HEK293 (cell line): Measurements from ENCODE around the gene FUOM.

Experiments used
- CTCF ChIP-seq: fragments of 450-650 bp; formaldehyde crosslinking; IDR thresholded peaks from 2 replicates; pipeline ENCODE4 v1.5.1; 2016; ENCODE audit warnings: missing biosample characterization, missing genetic modification characterization
- ZNF426 ChIP-seq: fragments of 450-650 bp; formaldehyde crosslinking; IDR thresholded peaks from 2 replicates; pipeline ENCODE4 v1.5.1; 2017; ENCODE audit warnings: missing biosample characterization, missing genetic modification characterization, mild to moderate bottlenecking, inconsistent platforms, moderate library complexity
- ZNF501 ChIP-seq: fragments of 450-650 bp; formaldehyde crosslinking; IDR thresholded peaks from 2 replicates; pipeline ENCODE4 v1.5.1; 2016; ENCODE audit warnings: missing biosample characterization, missing genetic modification characterization
- ZNF561 ChIP-seq: fragments of 450-650 bp; IDR thresholded peaks from 2 replicates; pipeline ENCODE4 v1.5.1; 2018; ENCODE audit warnings: missing biosample characterization, missing genetic modification characterization, borderline replicate concordance
- ZNF747 ChIP-seq: fragments of 450-650 bp; formaldehyde crosslinking; IDR thresholded peaks from 2 replicates; pipeline ENCODE4 v1.5.1; 2016; ENCODE audit warnings: missing biosample characterization, missing genetic modification characterization
- ZNF777 ChIP-seq: fragments of 450-650 bp; formaldehyde crosslinking; IDR thresholded peaks from 2 replicates; pipeline ENCODE4 v1.5.1; 2017; ENCODE audit warnings: missing biosample characterization, missing genetic modification characterization, borderline replicate concordance
- TF ChIP-seq, protein P1 (sequence below): fragments of 450-650 bp; formaldehyde crosslinking; IDR thresholded peaks from 2 replicates; pipeline ENCODE4 v1.5.1; 2016; ENCODE audit warnings: missing biosample characterization, missing genetic modification characterization, low read depth
- TF ChIP-seq, protein P2 (sequence below): fragments of 450-650 bp; formaldehyde crosslinking; IDR thresholded peaks from 2 replicates; pipeline ENCODE4 v1.5.1; 2016; ENCODE audit warnings: missing biosample characterization, missing genetic modification characterization
- TF ChIP-seq, protein P3 (sequence below): fragments of 450-650 bp; formaldehyde crosslinking; IDR thresholded peaks from 2 replicates; pipeline ENCODE4 v1.5.1; 2016; ENCODE audit warnings: missing biosample characterization, missing genetic modification characterization

- no peak for TF ChIP-seq ZNF501 (tag by site-specific recombination)
- TF ChIP-seq, protein P1, sequence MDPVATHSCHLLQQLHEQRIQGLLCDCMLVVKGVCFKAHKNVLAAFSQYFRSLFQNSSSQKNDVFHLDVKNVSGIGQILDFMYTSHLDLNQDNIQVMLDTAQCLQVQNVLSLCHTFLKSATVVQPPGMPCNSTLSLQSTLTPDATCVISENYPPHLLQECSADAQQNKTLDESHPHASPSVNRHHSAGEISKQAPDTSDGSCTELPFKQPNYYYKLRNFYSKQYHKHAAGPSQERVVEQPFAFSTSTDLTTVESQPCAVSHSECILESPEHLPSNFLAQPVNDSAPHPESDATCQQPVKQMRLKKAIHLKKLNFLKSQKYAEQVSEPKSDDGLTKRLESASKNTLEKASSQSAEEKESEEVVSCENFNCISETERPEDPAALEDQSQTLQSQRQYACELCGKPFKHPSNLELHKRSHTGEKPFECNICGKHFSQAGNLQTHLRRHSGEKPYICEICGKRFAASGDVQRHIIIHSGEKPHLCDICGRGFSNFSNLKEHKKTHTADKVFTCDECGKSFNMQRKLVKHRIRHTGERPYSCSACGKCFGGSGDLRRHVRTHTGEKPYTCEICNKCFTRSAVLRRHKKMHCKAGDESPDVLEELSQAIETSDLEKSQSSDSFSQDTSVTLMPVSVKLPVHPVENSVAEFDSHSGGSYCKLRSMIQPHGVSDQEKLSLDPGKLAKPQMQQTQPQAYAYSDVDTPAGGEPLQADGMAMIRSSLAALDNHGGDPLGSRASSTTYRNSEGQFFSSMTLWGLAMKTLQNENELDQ (tag by site-specific recombination): no peak
- no peak for TF ChIP-seq ZNF426
- TF ChIP-seq ZNF777 (tag by site-specific recombination): no peak
- TF ChIP-seq, protein P2, sequence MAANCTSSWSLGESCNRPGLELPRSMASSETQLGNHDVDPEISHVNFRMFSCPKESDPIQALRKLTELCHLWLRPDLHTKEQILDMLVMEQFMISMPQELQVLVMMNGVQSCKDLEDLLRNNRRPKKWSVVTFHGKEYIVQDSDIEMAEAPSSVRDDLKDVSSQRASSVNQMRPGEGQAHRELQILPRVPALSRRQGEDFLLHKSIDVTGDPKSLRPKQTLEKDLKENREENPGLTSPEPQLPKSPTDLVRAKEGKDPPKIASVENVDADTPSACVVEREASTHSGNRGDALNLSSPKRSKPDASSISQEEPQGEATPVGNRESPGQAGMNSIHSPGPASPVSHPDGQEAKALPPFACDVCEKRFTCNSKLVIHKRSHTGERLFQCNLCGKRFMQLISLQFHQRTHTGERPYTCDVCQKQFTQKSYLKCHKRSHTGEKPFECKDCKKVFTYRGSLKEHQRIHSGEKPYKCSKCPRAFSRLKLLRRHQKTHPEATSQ (tag by site-specific recombination): no peak
- TF ChIP-seq, protein P3, sequence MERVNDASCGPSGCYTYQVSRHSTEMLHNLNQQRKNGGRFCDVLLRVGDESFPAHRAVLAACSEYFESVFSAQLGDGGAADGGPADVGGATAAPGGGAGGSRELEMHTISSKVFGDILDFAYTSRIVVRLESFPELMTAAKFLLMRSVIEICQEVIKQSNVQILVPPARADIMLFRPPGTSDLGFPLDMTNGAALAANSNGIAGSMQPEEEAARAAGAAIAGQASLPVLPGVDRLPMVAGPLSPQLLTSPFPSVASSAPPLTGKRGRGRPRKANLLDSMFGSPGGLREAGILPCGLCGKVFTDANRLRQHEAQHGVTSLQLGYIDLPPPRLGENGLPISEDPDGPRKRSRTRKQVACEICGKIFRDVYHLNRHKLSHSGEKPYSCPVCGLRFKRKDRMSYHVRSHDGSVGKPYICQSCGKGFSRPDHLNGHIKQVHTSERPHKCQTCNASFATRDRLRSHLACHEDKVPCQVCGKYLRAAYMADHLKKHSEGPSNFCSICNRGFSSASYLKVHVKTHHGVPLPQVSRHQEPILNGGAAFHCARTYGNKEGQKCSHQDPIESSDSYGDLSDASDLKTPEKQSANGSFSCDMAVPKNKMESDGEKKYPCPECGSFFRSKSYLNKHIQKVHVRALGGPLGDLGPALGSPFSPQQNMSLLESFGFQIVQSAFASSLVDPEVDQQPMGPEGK (tag by site-specific recombination): no peak
- TF ChIP-seq ZNF747 (tag by site-specific recombination): no peak
- no peak for TF ChIP-seq ZNF561 (tag by site-specific recombination)
- no peak for TF ChIP-seq CTCF
Measured at GRCh38 chr10:133372507-133372906, 14.7 kb upstream of the FUOM start.
